ENCODE measurements around the gene C11orf21.
A peak's percentile ranks its signal among the peaks of the same experiment; 100 is the strongest.

C11orf21 gene

GRCh38 chr11:2311353-2312133 is 9.8 kb upstream of the C11orf21 start:
- H3K4me3 ChIP-seq (ENCODE audit: low read length): no peak overlapping the region

GRCh38 chr11:2310786-2311352 is 9.2 kb upstream of the C11orf21 start:
- H3K4me1 ChIP-seq (ENCODE audit: control insufficient read depth, insufficient read depth, low read length): peaks cover 11% of the 10 kb centered on the region
- no peaks in the 10 kb centered on the region for H3K27me3 ChIP-seq (ENCODE audit: control insufficient read depth, insufficient read depth, low read length)
- no peak overlapping the region for H3K4me3 ChIP-seq (ENCODE audit: low read length)
- H3K9ac ChIP-seq (ENCODE audit: low read length): no peak overlapping the region
- H3K36me3 ChIP-seq (ENCODE audit: control insufficient read depth, insufficient read depth, low read length): no peaks in the 10 kb centered on the region
- no peaks in the 10 kb centered on the region for H3K9me3 ChIP-seq (ENCODE audit: control insufficient read depth, low read length)

More at GRCh38 chr11:2311353-2312133, 9.8 kb upstream of the C11orf21 start:
- no peaks in the 10 kb centered on the region for H3K27me3 ChIP-seq (ENCODE audit: control insufficient read depth, insufficient read depth, low read length)
- H3K4me1 ChIP-seq (ENCODE audit: control insufficient read depth, insufficient read depth, low read length): peaks cover 9% of the 10 kb centered on the region
- H3K9me3 ChIP-seq (ENCODE audit: control insufficient read depth, low read length): no peaks in the 10 kb centered on the region
- H3K36me3 ChIP-seq (ENCODE audit: control insufficient read depth, insufficient read depth, low read length): no peaks in the 10 kb centered on the region
- no peak overlapping the region for H3K9ac ChIP-seq (ENCODE audit: low read length)

- Histone ChIP-seq H3K9me3 (ENCODE audit: control insufficient read depth, low read length) (no peaks in the 10 kb centered on the region), H3K9ac (ENCODE audit: low read length) (no peak overlapping the region), H3K4me3 (ENCODE audit: low read length) (no peak overlapping the region), H3K27me3 (ENCODE audit: control insufficient read depth, insufficient read depth, low read length) (no peaks in the 10 kb centered on the region), H3K36me3 (ENCODE audit: control insufficient read depth, insufficient read depth, low read length) (no peaks in the 10 kb centered on the region), H3K4me1 (ENCODE audit: control insufficient read depth, insufficient read depth, low read length) (peaks cover 17% of the 10 kb centered on the region)
Measured at GRCh38 chr11:2310073-2310785, 8.5 kb upstream of the C11orf21 start.

- no peak overlapping the region for H3K4me3 ChIP-seq (ENCODE audit: low read length)
- H3K9ac ChIP-seq (ENCODE audit: low read length): no peak overlapping the region
- no peaks in the 10 kb centered on the region for H3K36me3 ChIP-seq (ENCODE audit: control insufficient read depth, insufficient read depth, low read length)
- peaks cover 21% of the 10 kb centered on the region for H3K4me1 ChIP-seq (ENCODE audit: control insufficient read depth, insufficient read depth, low read length)
- H3K9me3 ChIP-seq (ENCODE audit: control insufficient read depth, low read length): no peaks in the 10 kb centered on the region
- no peaks in the 10 kb centered on the region for H3K27me3 ChIP-seq (ENCODE audit: control insufficient read depth, insufficient read depth, low read length)
Measured at GRCh38 chr11:2309251-2310072, 7.7 kb upstream of the C11orf21 start.

GRCh38 chr11:2308713-2309112 is 7.0 kb upstream of the C11orf21 start:
- H3K4me3 ChIP-seq (ENCODE audit: low read length): no peak overlapping the region
- no peaks in the 10 kb centered on the region for H3K27me3 ChIP-seq (ENCODE audit: control insufficient read depth, insufficient read depth, low read length)
- no peaks in the 10 kb centered on the region for H3K36me3 ChIP-seq (ENCODE audit: control insufficient read depth, insufficient read depth, low read length)
- no peak overlapping the region for H3K9ac ChIP-seq (ENCODE audit: low read length)
- no peaks in the 10 kb centered on the region for H3K9me3 ChIP-seq (ENCODE audit: control insufficient read depth, low read length)
- peaks cover 20% of the 10 kb centered on the region for H3K4me1 ChIP-seq (ENCODE audit: control insufficient read depth, insufficient read depth, low read length)

GRCh38 chr11:2307501-2308331 is 6.0 kb upstream of the C11orf21 start:
- H3K27me3 ChIP-seq (ENCODE audit: control insufficient read depth, insufficient read depth, low read length): no peaks in the 10 kb centered on the region
- H3K4me1 ChIP-seq (ENCODE audit: control insufficient read depth, insufficient read depth, low read length): peaks cover 25% of the 10 kb centered on the region

GRCh38 chr11:2306877-2307500 is 5.3 kb upstream of the C11orf21 start:
- Histone ChIP-seq H3K9ac (ENCODE audit: low read length) (no peak overlapping the region), H3K27me3 (ENCODE audit: control insufficient read depth, insufficient read depth, low read length) (no peaks in the 10 kb centered on the region), H3K4me3 (ENCODE audit: low read length) (no peak overlapping the region), H3K4me1 (ENCODE audit: control insufficient read depth, insufficient read depth, low read length) (peaks cover 25% of the 10 kb centered on the region), H3K36me3 (ENCODE audit: control insufficient read depth, insufficient read depth, low read length) (no peaks in the 10 kb centered on the region), H3K9me3 (ENCODE audit: control insufficient read depth, low read length) (no peaks in the 10 kb centered on the region)

More at GRCh38 chr11:2307501-2308331, 6.0 kb upstream of the C11orf21 start:
- Histone ChIP-seq H3K36me3 (ENCODE audit: control insufficient read depth, insufficient read depth, low read length) (no peaks in the 10 kb centered on the region), H3K9ac (ENCODE audit: low read length) (no peak overlapping the region), H3K4me3 (ENCODE audit: low read length) (no peak overlapping the region), H3K9me3 (ENCODE audit: control insufficient read depth, low read length) (no peaks in the 10 kb centered on the region)

- no peaks in the 10 kb centered on the region for H3K27me3 ChIP-seq (ENCODE audit: control insufficient read depth, insufficient read depth, low read length)
- H3K4me1 ChIP-seq (ENCODE audit: control insufficient read depth, insufficient read depth, low read length): peaks cover 25% of the 10 kb centered on the region
- H3K9ac ChIP-seq (ENCODE audit: low read length): peak overlapping the region; percentile 28
- no peaks in the 10 kb centered on the region for H3K9me3 ChIP-seq (ENCODE audit: control insufficient read depth, low read length)
- H3K4me3 ChIP-seq (ENCODE audit: low read length): no peak overlapping the region
- no peaks in the 10 kb centered on the region for H3K36me3 ChIP-seq (ENCODE audit: control insufficient read depth, insufficient read depth, low read length)
Measured at GRCh38 chr11:2306452-2306823, 4.7 kb upstream of the C11orf21 start.

- Histone ChIP-seq H3K36me3 (ENCODE audit: control insufficient read depth, insufficient read depth, low read length) (no peaks in the 10 kb centered on the region), H3K9ac (ENCODE audit: low read length) (peak overlapping the region; percentile 28), H3K27me3 (ENCODE audit: control insufficient read depth, insufficient read depth, low read length) (no peaks in the 10 kb centered on the region), H3K4me3 (ENCODE audit: low read length) (no peak overlapping the region), H3K4me1 (ENCODE audit: control insufficient read depth, insufficient read depth, low read length) (peaks cover 25% of the 10 kb centered on the region), H3K9me3 (ENCODE audit: control insufficient read depth, low read length) (no peaks in the 10 kb centered on the region)
Measured at GRCh38 chr11:2305788-2306451, 4.2 kb upstream of the C11orf21 start.

- Histone ChIP-seq H3K27me3 (ENCODE audit: control insufficient read depth, insufficient read depth, low read length) (no peaks in the 10 kb centered on the region), H3K36me3 (ENCODE audit: control insufficient read depth, insufficient read depth, low read length) (no peaks in the 10 kb centered on the region), H3K4me3 (ENCODE audit: low read length) (no peak overlapping the region), H3K9ac (ENCODE audit: low read length) (peak overlapping the region; percentile 53), H3K4me1 (ENCODE audit: control insufficient read depth, insufficient read depth, low read length) (peaks cover 25% of the 10 kb centered on the region), H3K9me3 (ENCODE audit: control insufficient read depth, low read length) (no peaks in the 10 kb centered on the region)
Measured at GRCh38 chr11:2305140-2305778, 3.5 kb upstream of the C11orf21 start.
